HG03045 (cell line): ENCODE data around the gene C1GALT1C1.

Experiments
- ATAC-seq: cut with Tn5 transposase; IDR thresholded peaks from one replicate; pipeline ENCODE4 v1.9.1; 2021; ENCODE audit warnings: mild to moderate bottlenecking, moderate library complexity; ENCODE audit not compliant: unreplicated experiment

Gene C1GALT1C1

GRCh38 chrX:120585702-120586101 is 44.2 kb downstream of the C1GALT1C1 start:
- ATAC-seq: no peak
